ENCODE results near the gene KIAA1191. TPM values are rescaled to one million over a fixed set of nuclear protein-coding genes. Genes with fewer than 3 reads are reported as not detected.

KIAA1191 gene
- total RNA-seq, 1 experiment from 2014 or later: 99.0 TPM

- Histone ChIP-seq H3K4me3 (replicated peaks in 1 of 2; ENCODE audit: low read depth in 1 of 2, low read length in 2 of 2) (no peak overlapping the region), H3K27me3 (ENCODE audit: insufficient read depth, low read length) (no peaks in the 10 kb centered on the region), H2AFZ (ENCODE audit: low read depth, low read length, poor library complexity, severe bottlenecking) (no peak overlapping the region), H3K36me3 (ENCODE audit: control insufficient read depth in 1 of 2, insufficient read depth in 2 of 2, low read length in 2 of 2) (peaks cover 41 to 58% of the 10 kb centered on the region in 2 experiments), H3K9me3 (ENCODE audit: control insufficient read depth in 1 of 2, insufficient read depth in 1 of 2, low read depth in 1 of 2, low read length in 2 of 2) (no peaks in the 10 kb centered on the region), H3K9ac (ENCODE audit: low read length) (no peak overlapping the region), H4K20me1 (ENCODE audit: insufficient read depth) (no peaks in the 10 kb centered on the region), H3K79me2 (ENCODE audit: insufficient read depth, low read length) (peaks cover 68% of the 10 kb centered on the region), H3K4me2 (ENCODE audit: low read length) (no peak overlapping the region), H3K9me2 (ENCODE audit: insufficient read depth) (no peaks in the 10 kb centered on the region), H3K27ac (ENCODE audit: low read depth, low read length) (no peak overlapping the region), H3K4me1 (ENCODE audit: control insufficient read depth in 1 of 2, insufficient read depth in 2 of 2, low read length in 2 of 2) (no peaks in the 10 kb centered on the region)
- ChIA-PET CTCF (no interaction called here), RAD21 (ENCODE audit: low non-redundant PET in 1 of 2, low total read pairs in 2 of 2, uncharacterized antibody in 2 of 2, unreplicated experiment in 2 of 2) (no interaction called here), POLR2A (no interaction called here)
- DNase-seq (ENCODE audit: low read depth, low spot score) (no peak), ATAC-seq (no peak)
- intact Hi-C loops (cut with micrococcal nuclease): no loop called here
- no TSS peak for BruUV-seq (replicated peaks)
- TF ChIP-seq POLR2AphosphoS5 (IDR thresholded peaks at IDR 0.05; ENCODE audit: low read depth, low read length): no peak
- TF ChIP-seq REST (IDR thresholded peaks at IDR 0.05; ENCODE audit: low read depth): no peak
- TF ChIP-seq ZBTB33 (IDR thresholded peaks at IDR 0.05; ENCODE audit: extremely low read depth, insufficient replicate concordance, low read length): no peak
- no peak for TF ChIP-seq SIN3A (IDR thresholded peaks at IDR 0.05; ENCODE audit: low read depth)
- TF ChIP-seq CTCF (IDR thresholded peaks at IDR 0.05 in 2 of 3, conservative IDR thresholded peaks at IDR 0.05 in 1 of 3; ENCODE audit: borderline replicate concordance in 1 of 3, insufficient read depth in 1 of 3, low read depth in 2 of 3, low read length in 2 of 3): no peak
- TF ChIP-seq SP1 (IDR thresholded peaks at IDR 0.05; ENCODE audit: low read depth): no peak
- TF ChIP-seq EZH2phosphoT487 (IDR thresholded peaks at IDR 0.05; ENCODE audit: borderline replicate concordance): no peak
Observed at GRCh38 chr5:176352116-176352878, 9.3 kb downstream of the KIAA1191 start.
